HG03442 (cell line): ENCODE data around the gene USP9X.
"Not testable (repeated sequence)": the region's sequence is repeated elsewhere in the genome, so short reads cannot be mapped to it uniquely, and the experiment has no call there.

Experiments used
- ATAC-seq: cut with Tn5 transposase; IDR thresholded peaks from one replicate; pipeline ENCODE4 v1.9.1; 2021; ENCODE audit warnings: mild to moderate bottlenecking, moderate library complexity; ENCODE audit not compliant: unreplicated experiment

USP9X gene

DNA sequence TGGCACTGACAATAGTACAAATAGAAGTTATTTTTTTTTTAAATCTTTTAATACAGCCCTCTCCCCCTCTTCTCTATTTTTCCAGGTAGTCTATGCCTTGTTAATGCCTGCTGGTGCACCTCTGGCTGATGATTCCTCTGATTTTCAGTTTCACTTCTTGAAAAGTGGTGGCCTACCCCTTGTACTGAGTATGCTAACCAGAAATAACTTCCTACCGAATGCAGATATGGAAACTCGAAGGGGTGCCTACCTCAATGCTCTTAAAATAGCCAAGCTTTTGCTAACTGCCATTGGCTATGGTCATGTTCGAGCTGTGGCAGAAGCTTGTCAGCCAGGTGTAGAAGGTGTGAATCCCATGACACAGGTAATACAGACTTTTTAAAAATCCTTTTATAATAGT is 99.1 kb downstream of the USP9X start:
- ATAC-seq, result no peak

DNA sequence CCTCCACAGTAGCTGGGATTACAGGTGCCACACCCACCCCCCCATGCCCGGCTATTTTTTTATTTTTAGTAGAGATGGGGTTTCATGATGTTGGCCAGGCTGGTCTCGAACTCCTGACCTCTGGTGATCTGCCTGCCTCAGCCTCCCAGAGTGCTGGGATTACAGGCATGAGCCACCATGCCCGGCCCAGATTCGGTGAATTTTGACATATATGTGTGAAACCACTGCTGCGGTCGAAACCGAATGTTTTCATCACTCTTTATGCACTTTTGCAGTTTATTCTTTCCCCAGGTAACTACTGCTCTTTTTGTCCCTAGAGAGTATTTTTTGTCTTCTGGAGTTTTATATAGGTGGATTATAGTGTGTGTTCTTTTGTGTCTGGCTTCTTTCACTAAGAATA is 101.7 kb downstream of the USP9X start:
- ATAC-seq, result not testable (repeated sequence)

DNA sequence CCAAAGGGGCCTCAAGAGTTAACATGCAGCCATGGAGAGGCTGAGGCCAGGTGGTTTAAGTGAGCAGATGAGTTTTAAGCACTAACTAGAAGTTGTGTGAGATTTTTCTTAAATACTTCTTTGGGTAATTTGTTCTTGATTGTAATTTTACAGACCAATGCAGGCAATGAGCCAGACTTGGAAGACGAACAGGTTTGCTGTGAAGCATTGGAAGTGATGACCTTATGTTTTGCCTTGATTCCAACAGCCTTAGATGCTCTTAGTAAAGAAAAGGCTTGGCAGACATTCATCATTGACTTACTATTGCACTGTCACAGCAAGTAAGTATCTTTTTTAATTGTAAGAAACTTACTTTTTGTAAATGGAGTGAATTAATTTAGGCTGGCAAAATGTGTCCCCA is 103.9 kb downstream of the USP9X start:
- no peak for ATAC-seq

DNA sequence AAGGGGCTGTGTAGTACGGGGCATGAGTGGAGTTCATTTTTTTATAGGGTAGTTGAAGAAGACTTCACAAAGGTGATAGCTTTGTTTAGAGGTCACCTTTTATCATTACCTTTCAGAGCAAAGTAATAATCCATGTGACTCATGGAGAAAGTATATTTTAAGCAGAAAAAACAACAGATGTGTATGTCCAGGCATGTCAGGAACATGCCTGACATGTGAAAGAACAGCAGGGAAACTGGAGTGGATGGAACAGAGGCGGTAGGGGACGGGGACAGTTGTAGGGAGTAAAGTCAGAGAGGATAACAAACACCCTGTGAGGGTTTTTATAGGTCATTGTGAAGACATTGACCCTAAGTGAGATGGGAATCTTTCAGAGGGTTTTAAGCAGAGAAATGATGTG is 107.6 kb downstream of the USP9X start:
- ATAC-seq, result no peak

DNA sequence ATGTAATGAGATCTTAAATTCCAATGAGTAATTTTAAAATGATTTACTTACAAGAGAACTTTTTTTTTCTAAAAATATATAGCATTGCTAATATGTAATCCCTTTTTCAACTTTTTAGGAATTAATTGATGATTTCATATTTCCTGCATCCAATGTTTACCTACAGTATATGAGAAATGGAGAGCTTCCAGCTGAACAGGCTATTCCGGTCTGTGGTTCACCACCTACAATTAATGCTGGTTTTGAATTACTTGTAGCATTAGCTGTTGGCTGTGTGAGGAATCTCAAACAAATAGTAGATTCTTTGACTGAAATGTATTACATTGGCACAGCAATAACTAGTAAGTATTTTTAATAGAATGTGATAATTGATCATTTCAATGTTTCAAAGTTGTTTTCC is 113.2 kb downstream of the USP9X start:
- ATAC-seq, result no peak

DNA sequence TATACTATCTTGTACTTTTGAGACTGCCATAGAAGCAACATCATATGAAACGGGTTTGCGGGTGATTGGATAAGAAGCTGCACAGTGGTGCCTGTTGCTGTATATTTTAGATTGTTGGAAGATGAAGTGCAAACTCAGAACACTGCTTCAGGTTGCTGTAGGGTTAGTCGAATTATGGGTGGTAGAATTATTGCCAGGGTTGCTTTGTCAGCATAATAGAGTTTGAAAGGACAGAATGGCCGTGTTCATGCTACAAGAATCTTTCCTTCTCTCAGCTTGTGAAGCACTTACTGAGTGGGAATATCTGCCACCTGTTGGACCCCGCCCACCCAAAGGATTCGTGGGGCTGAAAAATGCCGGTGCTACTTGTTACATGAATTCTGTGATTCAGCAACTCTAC is 115.5 kb downstream of the USP9X start:
- no peak for ATAC-seq

DNA sequence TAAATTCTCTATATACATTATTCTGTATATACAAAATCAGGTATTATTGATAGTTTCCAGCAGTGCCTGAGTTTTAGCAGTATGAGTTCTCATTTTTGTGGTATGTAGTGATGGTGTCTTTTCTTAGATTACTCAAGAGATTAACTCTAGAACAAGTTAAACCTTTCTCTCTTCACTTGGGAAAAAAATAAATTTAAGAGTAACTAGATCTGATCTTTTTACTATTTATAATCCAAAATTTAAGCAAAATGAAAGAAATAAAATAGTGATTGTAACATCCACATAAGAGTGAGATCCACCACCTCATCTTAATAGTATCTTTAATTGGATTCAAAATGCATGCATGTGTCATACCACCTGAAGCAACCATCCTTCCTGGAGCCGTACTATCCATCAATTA is 124.6 kb downstream of the USP9X start:
- no peak for ATAC-seq

DNA sequence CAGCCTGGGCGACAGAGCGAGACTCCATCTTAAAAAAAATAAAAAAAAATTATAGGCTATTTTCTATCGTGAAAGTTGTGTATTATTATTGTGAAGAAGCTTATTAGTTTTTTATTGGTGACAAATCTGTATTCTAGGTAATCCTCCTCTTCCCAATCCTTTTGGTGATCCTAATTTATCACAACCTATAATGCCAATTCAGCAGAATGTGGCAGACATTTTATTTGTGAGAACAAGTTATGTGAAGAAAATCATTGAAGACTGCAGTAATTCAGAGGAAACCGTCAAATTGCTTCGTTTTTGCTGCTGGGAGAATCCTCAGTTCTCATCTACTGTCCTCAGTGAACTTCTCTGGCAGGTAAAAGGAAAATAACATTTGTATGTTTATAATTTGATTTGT is 139.4 kb downstream of the USP9X start:
- no peak for ATAC-seq

DNA sequence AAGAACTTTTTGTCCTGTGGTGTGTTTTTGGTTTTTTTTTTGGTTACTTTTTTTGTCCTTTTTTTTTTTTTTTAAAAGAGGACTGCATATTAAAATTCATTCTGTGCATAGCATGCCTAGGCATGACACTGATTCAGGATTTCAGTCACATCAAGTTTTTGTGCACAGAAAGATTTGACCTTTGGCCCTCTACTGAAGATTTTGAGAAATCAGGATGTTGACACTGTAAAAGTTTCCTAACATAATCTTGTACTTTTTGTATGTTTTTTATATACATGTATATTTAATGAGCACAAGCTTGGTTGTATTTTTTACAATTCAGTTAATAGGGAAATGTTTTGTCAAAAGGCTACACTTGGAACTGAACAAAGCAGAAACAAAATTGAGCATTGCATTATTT is 148.7 kb downstream of the USP9X start:
- ATAC-seq, result no peak

DNA sequence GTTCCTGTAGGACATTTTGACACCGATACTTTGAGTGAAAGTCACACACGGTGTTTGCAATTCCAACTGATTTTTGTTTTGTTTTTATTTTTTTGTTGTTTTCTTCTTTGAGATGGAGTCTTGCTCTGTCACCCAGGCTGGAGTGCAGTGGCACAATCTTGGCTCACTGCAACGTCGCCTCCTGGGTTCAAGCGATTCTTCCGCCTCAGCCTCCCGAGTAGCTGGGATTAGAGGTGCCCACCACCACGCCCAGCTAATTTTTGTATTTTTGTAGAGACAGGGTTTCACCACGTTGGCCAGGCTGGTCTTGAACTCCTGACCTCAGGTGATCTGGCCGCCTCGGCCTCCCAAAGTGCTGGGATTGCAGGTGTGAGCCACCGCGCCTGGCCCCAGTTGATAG is 149.2 kb downstream of the USP9X start:
- ATAC-seq, result not testable (repeated sequence)

DNA sequence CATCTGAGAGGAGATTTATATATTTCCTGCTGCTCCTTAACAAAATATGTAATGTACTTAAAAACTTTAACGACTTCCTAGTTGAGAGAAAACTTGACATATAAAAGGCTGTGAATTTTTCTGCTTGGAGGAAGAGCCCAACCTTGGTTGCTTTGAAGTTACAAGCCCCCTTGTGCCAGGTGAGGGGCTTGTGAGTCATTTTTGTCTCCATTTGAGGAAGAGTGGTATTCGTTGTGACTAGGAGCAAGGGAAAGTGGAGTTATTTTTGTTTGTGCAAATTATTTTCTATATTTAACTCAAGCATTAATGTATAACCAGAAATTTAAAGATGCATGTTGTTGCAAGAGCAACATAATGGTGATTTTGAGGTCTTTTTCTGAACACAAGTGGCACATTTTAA is 149.7 kb downstream of the USP9X start:
- no peak for ATAC-seq

DNA sequence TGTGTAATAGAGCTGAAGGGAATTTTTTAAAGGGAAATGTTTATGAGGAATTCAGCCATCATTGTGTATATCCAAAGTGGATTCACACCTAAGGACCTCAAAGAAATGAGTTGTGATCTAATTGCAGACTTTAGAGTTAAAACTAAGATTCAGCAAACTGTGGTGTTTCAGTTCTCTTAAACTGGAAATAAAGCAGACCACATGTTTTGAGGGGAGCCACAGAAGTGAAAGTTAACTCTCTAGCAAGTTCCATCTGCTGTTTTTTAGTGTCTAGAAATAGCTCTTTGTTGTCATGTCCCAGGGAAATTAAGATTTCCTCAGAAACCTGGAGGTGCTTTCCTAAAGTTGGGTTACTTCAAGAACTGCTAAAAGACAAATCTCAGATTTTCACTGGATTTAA is 151.4 kb downstream of the USP9X start:
- ATAC-seq, result peak; percentile 69

DNA sequence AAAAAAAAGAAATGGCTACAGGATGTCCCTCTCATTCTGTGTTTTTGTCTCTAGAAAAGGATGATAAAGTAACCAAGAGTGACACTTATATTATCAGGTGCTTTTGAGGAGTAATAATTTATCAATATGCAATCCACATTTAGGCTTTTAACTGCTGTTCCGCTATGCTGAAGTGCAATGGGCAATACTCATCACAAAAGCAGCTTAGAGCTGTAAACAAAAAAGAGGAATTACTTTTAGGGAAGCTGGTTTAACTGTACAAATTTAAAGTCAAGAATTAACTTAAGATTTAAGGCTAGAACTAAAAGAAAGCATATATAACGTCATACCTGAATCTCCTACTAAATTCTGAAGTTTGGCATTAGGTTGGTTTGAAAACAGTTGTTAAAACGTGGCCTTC is 155.3 kb downstream of the USP9X start:
- no peak for ATAC-seq

DNA sequence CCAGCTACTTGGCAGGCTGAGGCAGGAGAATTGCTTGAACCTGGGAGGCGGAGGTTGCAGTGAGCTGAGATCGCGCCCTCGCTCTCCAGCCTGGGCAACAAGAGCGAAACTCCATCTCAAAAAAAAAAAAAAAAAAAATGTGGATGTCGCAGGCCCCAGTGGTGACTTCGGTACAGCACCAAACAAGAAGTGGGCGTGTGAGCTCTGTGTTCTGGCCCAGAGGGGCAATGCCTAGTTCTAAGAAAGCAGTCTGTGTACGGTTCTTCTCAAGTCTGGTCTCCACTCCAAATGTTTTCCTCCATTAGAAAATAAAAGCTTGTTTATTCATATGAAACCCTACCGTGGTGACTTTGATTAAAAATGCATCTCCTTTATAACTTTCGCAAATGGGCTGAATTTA is 156.7 kb downstream of the USP9X start:
- ATAC-seq, result no peak

DNA sequence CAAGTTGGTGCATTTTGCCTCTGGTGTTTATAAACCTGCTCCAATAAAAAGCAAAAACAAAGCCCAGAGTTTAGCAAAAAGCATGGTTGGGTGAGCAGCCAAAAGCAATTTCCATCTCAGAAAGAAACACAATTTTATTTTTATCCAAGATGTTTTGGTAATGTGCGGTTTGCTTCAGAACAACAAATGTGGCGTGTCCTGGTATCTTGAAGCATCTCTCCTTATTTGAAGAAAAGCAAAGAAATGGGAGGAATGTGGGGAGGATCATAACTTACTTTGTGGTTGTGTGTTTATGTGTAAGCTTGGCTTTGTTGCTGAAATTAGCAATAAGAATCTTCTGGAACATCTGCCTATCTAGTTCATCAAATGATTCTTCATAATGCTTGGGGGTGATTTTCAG is 160.4 kb downstream of the USP9X start:
- no peak for ATAC-seq

DNA sequence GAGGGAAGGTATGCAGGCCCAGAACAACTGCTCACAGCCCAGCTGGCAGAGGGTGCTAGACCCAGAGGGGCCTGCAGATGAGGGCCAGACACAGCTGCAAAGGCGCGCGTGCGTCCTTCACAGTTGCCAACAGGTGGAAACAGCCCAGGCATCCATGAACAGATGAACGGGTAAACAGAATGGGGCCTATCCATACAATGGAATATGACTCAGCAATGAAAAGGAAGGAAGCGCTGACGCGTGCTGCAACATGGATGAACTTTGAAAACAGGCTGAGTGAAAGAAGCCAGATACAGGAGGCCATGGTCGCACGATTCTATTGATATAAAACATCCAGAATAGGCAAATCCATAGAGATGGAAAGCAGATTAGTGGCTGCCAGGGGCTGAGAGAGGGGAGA is 165.6 kb downstream of the USP9X start:
- no peak for ATAC-seq

DNA sequence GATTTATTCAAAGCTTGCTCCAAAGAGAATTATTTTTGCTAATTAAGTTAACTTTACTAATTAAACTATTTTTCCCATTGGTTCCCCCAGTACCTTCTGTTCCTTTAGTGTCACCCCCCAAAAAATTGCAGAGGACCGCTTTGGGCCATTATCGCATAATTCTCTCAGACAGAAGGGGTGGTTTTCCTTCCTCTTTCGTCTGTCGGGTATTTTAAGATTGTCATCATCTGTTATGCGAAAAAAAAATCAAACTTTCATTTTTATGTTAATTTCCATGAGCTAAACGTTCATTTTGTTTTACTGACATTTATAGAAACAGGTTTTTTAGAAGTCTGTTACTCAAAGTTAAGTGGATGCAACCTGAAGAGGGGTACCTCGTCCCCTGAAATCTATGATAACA is 172.6 kb downstream of the USP9X start:
- no peak for ATAC-seq

DNA sequence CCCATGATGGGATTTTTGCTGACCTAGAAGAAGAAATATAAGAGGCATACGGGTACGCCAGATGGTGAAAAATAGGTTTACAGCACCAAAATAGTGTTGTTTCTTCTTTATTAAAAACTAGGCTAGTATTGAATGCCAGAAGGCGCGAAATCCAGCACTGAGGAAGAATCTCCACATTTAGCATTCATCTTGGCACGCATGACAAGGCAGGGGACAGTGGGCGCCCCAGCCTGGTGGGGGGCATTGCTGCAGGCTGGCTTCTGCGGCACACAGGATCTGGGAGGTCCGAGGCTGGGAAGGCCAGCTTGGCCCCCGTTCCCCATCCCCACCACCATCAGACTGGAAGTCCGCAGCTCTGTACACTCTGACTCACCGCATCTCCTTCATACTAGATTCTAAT is 173.0 kb downstream of the USP9X start:
- no peak for ATAC-seq

DNA sequence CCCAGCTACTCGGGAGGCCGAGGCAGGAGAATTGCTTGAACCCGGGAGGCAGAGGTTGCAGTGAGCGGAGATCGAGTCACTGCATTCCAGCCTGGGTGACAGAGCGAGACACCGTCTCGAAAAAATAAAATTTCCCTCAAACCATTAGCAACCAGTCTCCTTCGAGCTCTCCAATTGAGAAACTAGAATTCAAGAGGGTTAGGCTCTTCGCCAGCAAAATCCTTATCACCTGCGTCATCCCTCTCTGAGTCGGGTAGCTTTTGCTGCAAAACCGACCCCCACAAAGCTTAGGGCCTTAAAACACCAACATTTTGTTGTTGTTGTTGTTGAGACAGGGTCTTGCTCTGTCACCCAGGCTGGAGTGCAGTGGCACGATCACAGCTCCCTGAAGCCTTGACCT is 173.6 kb downstream of the USP9X start:
- ATAC-seq, result no peak

DNA sequence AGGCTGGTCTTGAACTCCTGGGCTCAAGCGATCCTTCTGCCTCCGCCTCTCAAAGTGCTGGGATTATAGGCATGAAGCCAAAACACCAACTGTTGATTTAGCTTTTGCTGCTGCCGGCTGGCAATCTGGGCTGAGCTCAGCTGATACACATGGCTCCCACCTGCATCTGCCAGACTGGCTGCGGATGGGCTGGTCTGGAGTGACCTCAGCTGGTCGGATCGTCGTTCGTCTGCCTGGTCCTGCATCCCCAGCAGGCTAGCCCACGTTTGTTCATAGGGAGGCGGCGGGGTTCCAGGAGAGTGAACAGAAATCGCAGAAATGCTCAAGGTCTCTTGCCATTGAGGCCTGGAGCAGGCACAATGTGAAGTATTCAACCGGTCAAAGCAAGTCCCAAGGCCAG is 174.3 kb downstream of the USP9X start:
- no peak for ATAC-seq

DNA sequence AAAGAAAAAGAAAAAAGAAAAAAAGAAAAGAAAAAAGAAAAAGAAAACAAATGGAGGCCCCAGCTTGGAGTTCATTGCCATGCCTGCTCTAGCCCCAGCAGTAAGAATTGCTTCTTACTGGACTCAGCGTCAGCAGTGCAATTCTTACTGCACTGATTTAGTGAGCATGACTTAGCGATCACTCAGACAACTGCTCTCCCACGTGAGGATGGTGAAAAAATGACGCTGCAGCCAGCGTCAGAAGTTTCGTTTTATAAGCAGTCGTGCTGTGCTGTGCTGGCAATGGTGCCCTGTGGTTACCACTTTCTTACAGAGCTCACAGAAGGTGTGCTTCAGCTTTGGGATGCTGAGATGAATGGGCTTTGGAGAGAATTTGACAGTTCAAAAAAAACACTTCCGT is 180.4 kb downstream of the USP9X start:
- ATAC-seq, result no peak

DNA sequence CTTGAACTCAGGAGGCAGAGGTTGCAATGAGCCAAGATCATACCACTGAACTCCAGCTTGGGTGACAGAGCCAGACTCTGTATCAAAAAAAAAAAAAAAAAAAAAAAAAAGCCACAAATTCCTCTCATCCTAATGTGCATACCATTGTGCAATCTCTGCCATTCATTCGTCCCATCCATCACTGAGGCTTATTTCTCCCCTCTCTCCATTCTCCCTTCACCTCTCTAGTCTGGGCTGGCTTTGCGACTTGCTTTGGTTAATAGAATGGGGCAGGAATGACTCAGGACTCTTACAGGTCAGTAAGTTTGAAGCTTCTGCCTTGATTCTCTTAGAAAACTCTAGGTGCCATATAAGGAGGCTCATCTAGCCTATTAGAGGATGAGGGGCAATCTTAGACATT is 188.4 kb downstream of the USP9X start:
- ATAC-seq, result no peak

DNA sequence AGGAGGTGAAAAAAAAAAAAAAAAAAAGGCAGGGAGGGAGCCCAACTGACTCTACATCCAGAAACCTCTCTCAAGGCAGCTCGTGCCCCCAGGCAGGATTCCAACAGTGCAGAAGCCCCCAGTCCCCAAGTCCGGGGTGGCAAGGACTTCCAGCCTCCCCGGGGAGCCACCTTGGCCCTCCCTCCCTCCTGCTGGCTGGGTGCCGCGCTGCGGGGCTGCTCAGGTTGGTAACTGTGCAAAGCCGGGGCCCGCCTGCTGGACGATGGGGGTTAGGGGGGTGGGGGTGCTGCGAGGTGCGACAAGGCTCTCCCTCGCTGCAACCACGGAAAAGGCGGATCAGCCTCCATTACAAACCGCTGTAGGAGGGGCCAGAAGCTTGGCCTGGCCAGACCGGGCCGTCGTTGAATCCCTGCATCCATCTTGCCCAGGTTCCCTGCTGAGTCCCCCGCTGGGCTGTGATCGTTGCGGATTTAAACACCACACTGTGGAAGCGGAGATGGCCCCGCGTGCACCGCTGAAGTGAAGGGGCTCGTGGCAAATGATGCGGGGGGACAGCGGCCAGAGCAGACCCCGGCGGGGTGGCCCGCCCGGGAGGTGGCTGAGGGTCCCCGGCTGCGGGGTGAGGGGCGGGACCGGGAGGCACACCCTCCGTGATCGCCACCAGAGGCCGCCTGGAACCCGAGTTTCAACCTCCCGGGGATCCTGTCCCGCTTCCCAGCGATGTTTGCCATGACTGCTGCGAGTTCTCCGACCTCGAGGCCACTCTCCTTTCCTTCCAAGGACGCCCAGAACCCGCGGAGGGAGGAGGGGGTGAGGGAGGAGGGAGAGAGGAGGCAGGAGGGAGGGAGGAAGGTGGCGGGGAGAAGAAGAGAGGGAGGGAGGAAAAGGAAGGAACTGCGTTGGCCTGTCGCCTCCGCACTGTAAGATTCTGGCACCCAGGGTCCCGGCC is 190.7 kb downstream of the USP9X start:
- ATAC-seq, result no peak
